H1 (cell line): Measurements from ENCODE around the gene ACVR2A. TPM values are rescaled to one million over a fixed set of nuclear protein-coding genes. Genes with fewer than 3 reads are reported as not detected.

Source experiments
- CTCF ChIA-PET: fragments of 300-600 bp; sonication (Branson Sonifier 250); formaldehyde crosslinking; loops from one replicate; lab custom pipeline; 2021; ENCODE audit not compliant: partially characterized antibody; lab: Charles Lee
- POLR2A ChIA-PET: fragments of 300-600 bp; sonication (Branson Sonifier 250); formaldehyde crosslinking; loops from one replicate; lab custom pipeline; 2021; ENCODE audit warnings: inconsistent platforms; ENCODE audit not compliant: partially characterized antibody; lab: Charles Lee
- DNase-seq, 2 experiments: peaks; one replicate each; pipeline versions ENCODE4 v3.0.0 to v3.0.0-alpha.2; 2010 to 2022; ENCODE audit warnings: low spot score in 2 of 2, low read depth in 1 of 2, mixed read lengths in 1 of 2
- FAIRE-seq: peaks from 2 replicates; lab custom pipeline; 2011; peaks lifted over from hg19 to GRCh38; lab: Jason Lieb, UNC
- H2AFZ ChIP-seq: 2 replicates; pipeline ENCODE4 v1.8.1; 2012; ENCODE audit warnings: low read length, inconsistent platforms
- H2AK5ac ChIP-seq: 2 replicates; pipeline ENCODE4 v1.6.1; 2013; ENCODE audit warnings: low read depth, low read length
- H2BK120ac ChIP-seq: replicated peaks from 2 replicates; pipeline ENCODE3; 2013; ENCODE audit warnings: low read depth, low read length, inconsistent platforms
- H2BK12ac ChIP-seq: 2 replicates; pipeline ENCODE4 v1.6.1; 2013; ENCODE audit warnings: low read depth, low read length
- H2BK15ac ChIP-seq: 2 replicates; pipeline ENCODE4 v1.6.1; 2013; ENCODE audit warnings: low read length
- H2BK20ac ChIP-seq: 2 replicates; pipeline ENCODE4 v1.6.1; 2013; ENCODE audit warnings: low read length
- H2BK5ac ChIP-seq: 2 replicates; pipeline ENCODE4 v1.6.1; 2013; ENCODE audit warnings: low read depth, low read length
- H3K14ac ChIP-seq: 2 replicates; pipeline ENCODE4 v1.6.1; 2013; ENCODE audit warnings: inconsistent platforms; ENCODE audit not compliant: insufficient read length
- H3K18ac ChIP-seq: 2 replicates; pipeline ENCODE4 v1.6.1; 2013; ENCODE audit warnings: low read length; ENCODE audit errors: extremely low read depth
- H3K23ac ChIP-seq: 2 replicates; pipeline ENCODE4 v1.6.1; 2013; ENCODE audit warnings: inconsistent platforms; ENCODE audit not compliant: insufficient read length
- H3K23me2 ChIP-seq: 2 replicates; pipeline ENCODE4 v1.6.1; 2013; ENCODE audit warnings: low read depth, low read length
- H3K27ac ChIP-seq: 2 replicates; pipeline ENCODE4 v1.6.1; 2011; ENCODE audit warnings: low read depth, low read length, inconsistent platforms
- H3K27me3 ChIP-seq, 4 experiments: replicated peaks in 1 of 4; 1 replicate in 1 of 4; 2 replicates in 3 of 4; pipeline versions ENCODE4 v1.6.1 to v1.8.1; 2011 to 2013; ENCODE audit warnings: low read length in 3 of 4, mild to moderate bottlenecking in 3 of 4, inconsistent platforms in 2 of 4, mixed read lengths in 2 of 4, moderate library complexity in 1 of 4; ENCODE audit not compliant: control insufficient read depth in 3 of 4, insufficient read depth in 3 of 4; ENCODE audit errors: extremely low read depth in 1 of 4
- H3K36me3 ChIP-seq, 4 experiments: 2 replicates each; pipeline versions ENCODE4 v1.6.1 to v1.8.1; 2011 to 2013; ENCODE audit warnings: mild to moderate bottlenecking in 4 of 4, low read length in 3 of 4, moderate library complexity in 2 of 4, control low read depth in 1 of 4, inconsistent platforms in 1 of 4; ENCODE audit not compliant: insufficient read depth in 4 of 4, control insufficient read depth in 2 of 4
- H3K4ac ChIP-seq: replicated peaks from 2 replicates; pipeline ENCODE3; 2013; ENCODE audit warnings: low read length, low read depth, mixed read lengths, inconsistent platforms; ENCODE audit not compliant: insufficient read length
- H3K4me1 ChIP-seq, 4 experiments: replicated peaks in 1 of 4; 1 replicate in 1 of 4; 2 replicates in 3 of 4; pipeline versions ENCODE4 v1.6.1 to v1.8.1; 2011 to 2013; ENCODE audit warnings: low read length in 3 of 4, inconsistent platforms in 2 of 4, mixed read lengths in 1 of 4; ENCODE audit not compliant: insufficient read depth in 4 of 4, control insufficient read depth in 3 of 4
- H3K4me2 ChIP-seq, 2 experiments: 2 replicates each; pipeline versions ENCODE4 v1.6.1 to v1.8.1; 2011 to 2013; ENCODE audit warnings: low read depth in 2 of 2, low read length in 2 of 2, control low read depth in 1 of 2, inconsistent platforms in 1 of 2, mild to moderate bottlenecking in 1 of 2; ENCODE audit not compliant: insufficient read depth in 1 of 2
- H3K4me3 ChIP-seq, 4 experiments: fragments of 200-600, 300-600 bp in 1 of 4; sonication (generic), shearing (Covaris generic), sonication (Bioruptor Twin) in 1 of 4; 2 replicates each; pipeline versions ENCODE4 v1.5.1 to v1.8.1; 2011 to 2016; ENCODE audit warnings: low read length in 4 of 4, low read depth in 3 of 4, control low read depth in 2 of 4, inconsistent platforms in 2 of 4, mild to moderate bottlenecking in 2 of 4, mixed read lengths in 1 of 4, moderate library complexity in 1 of 4; ENCODE audit not compliant: insufficient read depth in 2 of 4; ENCODE audit errors: extremely low read depth in 1 of 4
- H3K56ac ChIP-seq: replicated peaks from 2 replicates; pipeline ENCODE3; 2013; ENCODE audit warnings: low read depth, mild to moderate bottlenecking, mixed read lengths, low read length, inconsistent platforms; ENCODE audit not compliant: insufficient read length
- H3K79me1 ChIP-seq: 2 replicates; pipeline ENCODE4 v1.6.1; 2013; ENCODE audit warnings: low read depth, low read length, control low read depth
- H3K79me2 ChIP-seq, 2 experiments: 2 replicates each; pipeline versions ENCODE4 v1.6.1 to v1.8.1; 2012 to 2013; ENCODE audit warnings: low read length in 2 of 2, mild to moderate bottlenecking in 2 of 2, inconsistent platforms in 1 of 2; ENCODE audit not compliant: insufficient read depth in 2 of 2, control insufficient read depth in 1 of 2
- H3K9ac ChIP-seq, 4 experiments: replicated peaks in 1 of 4; 1 replicate in 1 of 4; 2 replicates in 3 of 4; pipeline versions ENCODE4 v1.6.1 to v1.8.1; 2011 to 2013; ENCODE audit warnings: low read depth in 3 of 4, low read length in 3 of 4, control low read depth in 2 of 4, mild to moderate bottlenecking in 2 of 4, moderate library complexity in 2 of 4, inconsistent platforms in 1 of 4; ENCODE audit errors: extremely low read depth in 1 of 4
- H3K9me3 ChIP-seq, 2 experiments: 2 replicates each; pipeline versions ENCODE4 v1.6.1 to v1.8.1; 2012 to 2013; ENCODE audit warnings: mild to moderate bottlenecking in 2 of 2, moderate library complexity in 2 of 2, control low read depth in 1 of 2, inconsistent platforms in 1 of 2, low read depth in 1 of 2, low read length in 1 of 2, mixed read lengths in 1 of 2; ENCODE audit not compliant: insufficient read depth in 2 of 2
- H4K20me1 ChIP-seq, 2 experiments: replicated peaks in 1 of 2; 2 replicates each; pipeline versions ENCODE3 to v1.8.1; 2011 to 2013; ENCODE audit warnings: inconsistent platforms in 2 of 2, low read length in 2 of 2, mild to moderate bottlenecking in 1 of 2; ENCODE audit not compliant: insufficient read depth in 2 of 2, control insufficient read depth in 1 of 2
- H4K5ac ChIP-seq: 2 replicates; pipeline ENCODE4 v1.6.1; 2013; ENCODE audit warnings: low read length, low read depth, mixed read lengths, inconsistent platforms; ENCODE audit not compliant: insufficient read length
- H4K8ac ChIP-seq: 2 replicates; pipeline ENCODE4 v1.8.0; 2013; ENCODE audit warnings: mild to moderate bottlenecking, moderate library complexity, low read length, inconsistent platforms; ENCODE audit not compliant: insufficient read depth; ENCODE audit errors: extremely low read depth
- H4K91ac ChIP-seq: replicated peaks from 2 replicates; pipeline ENCODE3; 2013; ENCODE audit warnings: low read length, mixed read lengths, inconsistent platforms; ENCODE audit not compliant: insufficient read length
- CREB1 ChIP-seq: IDR thresholded peaks from 2 replicates; pipeline ENCODE4 v1.6.1; 2012; ENCODE audit warnings: inconsistent platforms
- KDM4A ChIP-seq: IDR thresholded peaks from one replicate; pipeline ENCODE4 v1.7.1; 2012; ENCODE audit warnings: low read depth, mild to moderate bottlenecking, moderate library complexity, low read length, inconsistent platforms; ENCODE audit not compliant: severe bottlenecking
- NRF1 ChIP-seq: IDR thresholded peaks from 2 replicates; pipeline ENCODE4 v1.6.1; 2011; ENCODE audit warnings: mild to moderate bottlenecking, low read depth, low read length, improper control_type of control experiment
- POLR2AphosphoS5 ChIP-seq: IDR thresholded peaks from 2 replicates; pipeline ENCODE4 v1.6.1; 2011; ENCODE audit warnings: low read depth, low read length
- RAD21 ChIP-seq, 2 experiments: IDR thresholded peaks in 1 of 2; conservative IDR thresholded peaks in 1 of 2; 2 replicates each; pipeline ENCODE4 v1.6.1; 2011; ENCODE audit warnings: low read depth in 2 of 2, low read length in 2 of 2, improper control_type of control experiment in 1 of 2, inconsistent platforms in 1 of 2, mild to moderate bottlenecking in 1 of 2, moderate library complexity in 1 of 2
- RFX5 ChIP-seq: IDR thresholded peaks from 2 replicates; pipeline ENCODE4 v1.6.1; 2011; ENCODE audit warnings: low read depth, low read length, improper control_type of control experiment, borderline replicate concordance
- SAP30 ChIP-seq: fragments of 300-600 bp; sonication (generic); IDR thresholded peaks from 2 replicates; pipeline ENCODE4 v1.7.1; 2012; ENCODE audit warnings: low read length, moderate library complexity, mild to moderate bottlenecking, inconsistent platforms; ENCODE audit not compliant: insufficient read depth, insufficient replicate concordance
- SRF ChIP-seq: IDR thresholded peaks from 2 replicates; pipeline ENCODE4 v1.6.1; 2011; ENCODE audit warnings: mild to moderate bottlenecking, low read depth, low read length, moderate library complexity
- WGBS, 2 experiments: shearing (Covaris generic) in 1 of 2; methylation state at CpG; one replicate each; pipeline versions ENCODE4 v1.1.6 to v1.1.7; 2013 to 2015; ENCODE audit warnings: low lambda C conversion rate in 2 of 2, mixed read lengths in 2 of 2, inconsistent platforms in 1 of 2, low coverage in 1 of 2, missing lambda C conversion rate in 1 of 2; ENCODE audit not compliant: insufficient replicate concordance in 2 of 2, insufficient coverage in 1 of 2, insufficient read length in 1 of 2; ENCODE audit errors: extremely low coverage in 1 of 2, missing lambda C conversion rate in 1 of 2; 5-methylcytosine and 5-hydroxymethylcytosine counted together
- polyA plus RNA-seq, 7 experiments: library from polyadenylated mRNA; depleted of rRNA in 3 of 7; stranded (reverse) in 5 of 7; unstranded in 2 of 7; fragments of >200 nt in 5 of 7; fragments of 200-250 nt in 2 of 7; gene quantifications; 1 replicate in 5 of 7; 2 replicates in 1 of 7; 4 replicates in 1 of 7; pipeline versions ENCODE4 v1.2.1 to v1.2.3, GENCODE V29; 2011 to 2013; ENCODE audit warnings: missing spikeins in 2 of 7, mixed read lengths in 2 of 7
- total RNA-seq: library from RNA; stranded (reverse); fragmentation: NEBNext Ultra II Directional; extraction: Animal tissue kit (Norgen Biotek cat#: 25700); gene quantifications from 2 replicates; pipeline ENCODE4 v1.2.1, GENCODE V29; 2021
- TF ChIP-seq, protein P1 (sequence below), 3 experiments: IDR thresholded peaks; 1 replicate in 2 of 3; 2 replicates in 1 of 3; pipeline versions ENCODE4 v1.5.1 to v1.6.1; 2011; ENCODE audit warnings: low read length in 3 of 3, mild to moderate bottlenecking in 3 of 3, inconsistent platforms in 2 of 3, low read depth in 1 of 3, moderate library complexity in 1 of 3; ENCODE audit not compliant: insufficient read depth in 1 of 3; ENCODE audit errors: control extremely low read depth in 1 of 3
- TF ChIP-seq, protein P2 (sequence below): IDR thresholded peaks from 2 replicates; pipeline ENCODE4 v1.6.1; 2011; ENCODE audit warnings: low read length, improper control_type of control experiment

Gene ACVR2A
- total and polyA plus RNA-seq, 2 of the 8 experiments (the other 6 are each of a cell fraction or from before 2014, with no cell fraction given), result 3.4 to 18.1 TPM

DNA sequence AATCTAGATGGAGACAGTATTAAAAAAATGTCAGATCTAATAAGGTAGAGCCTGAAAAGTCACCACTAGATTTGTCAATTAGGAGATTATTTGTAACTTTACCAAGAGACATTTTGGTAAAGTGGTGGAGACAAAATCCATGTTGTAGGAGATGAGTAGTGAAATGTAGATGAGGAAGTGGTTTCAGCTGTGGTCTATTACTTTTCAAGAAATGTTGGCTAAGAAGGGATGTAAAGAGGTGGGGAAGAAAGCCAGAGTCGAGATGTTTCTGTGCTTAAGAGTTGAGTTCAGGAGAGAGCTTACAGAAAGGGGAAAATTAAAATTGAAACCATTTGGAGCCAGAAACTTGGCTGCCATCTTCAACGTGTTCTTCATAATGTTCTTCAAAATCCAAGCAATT lies 22.2 kb downstream of the ACVR2A start:
- WGBS, 2 experiments, result 87% methylated on average over 2 of the region's 2 CpGs; no CpG with 5 or more reads in 1 of the 2 experiments
- H3K27me3 ChIP-seq, result no peaks in the 10 kb centered on the region
- H4K5ac ChIP-seq, result no peak overlapping the region
- ChIA-PET POLR2A (no interaction called here), CTCF (interaction anchor here (0.6 kb wide), 1 partner anchor 431 kb away, joined by 3 read pairs; no protein-coding TSS in a partner anchor)
- H2AK5ac ChIP-seq, result no peak overlapping the region
- DNase-seq (no peak), FAIRE-seq (no peak)
- H3K9ac ChIP-seq, result no peak overlapping the region
- no peak overlapping the region for H3K56ac ChIP-seq
- no peak overlapping the region for H3K4ac ChIP-seq
- H3K4me2 ChIP-seq, result no peak overlapping the region
- H3K79me2 ChIP-seq, result peaks cover 7 to 99% of the 10 kb centered on the region in 2 experiments
- H2BK15ac ChIP-seq, result no peak overlapping the region
- H4K8ac ChIP-seq, result no peak overlapping the region
- H3K36me3 ChIP-seq, result no peaks in the 10 kb centered on the region
- no peak overlapping the region for H2AFZ ChIP-seq
- H3K14ac ChIP-seq, result no peak overlapping the region
- no peak overlapping the region for H3K27ac ChIP-seq
- H3K23me2 ChIP-seq, result peaks cover 2% of the 10 kb centered on the region; the same call in 1 of the 2 replicates
- H3K79me1 ChIP-seq, result peaks cover 3% of the 10 kb centered on the region; the same call in 1 of the 2 replicates
- peaks cover 0 to 2% of the 10 kb centered on the region in 2 experiments for H4K20me1 ChIP-seq
- no peak overlapping the region for H2BK12ac ChIP-seq
- H2BK20ac ChIP-seq, result no peak overlapping the region
- H3K4me3 ChIP-seq, result no peak overlapping the region
- peaks cover 0 to 7% (median 6%) of the 10 kb centered on the region in 4 experiments; a peak in 4 of 7 replicates for H3K4me1 ChIP-seq
- H3K9me3 ChIP-seq, result no peaks in the 10 kb centered on the region
- H2BK120ac ChIP-seq, result no peak overlapping the region
- no peak overlapping the region for H4K91ac ChIP-seq
- H3K23ac ChIP-seq, result no peak overlapping the region
- no peak overlapping the region for H2BK5ac ChIP-seq
- H3K18ac ChIP-seq, result no peak overlapping the region
- TF ChIP-seq SRF, result no peak
- TF ChIP-seq, protein P1, sequence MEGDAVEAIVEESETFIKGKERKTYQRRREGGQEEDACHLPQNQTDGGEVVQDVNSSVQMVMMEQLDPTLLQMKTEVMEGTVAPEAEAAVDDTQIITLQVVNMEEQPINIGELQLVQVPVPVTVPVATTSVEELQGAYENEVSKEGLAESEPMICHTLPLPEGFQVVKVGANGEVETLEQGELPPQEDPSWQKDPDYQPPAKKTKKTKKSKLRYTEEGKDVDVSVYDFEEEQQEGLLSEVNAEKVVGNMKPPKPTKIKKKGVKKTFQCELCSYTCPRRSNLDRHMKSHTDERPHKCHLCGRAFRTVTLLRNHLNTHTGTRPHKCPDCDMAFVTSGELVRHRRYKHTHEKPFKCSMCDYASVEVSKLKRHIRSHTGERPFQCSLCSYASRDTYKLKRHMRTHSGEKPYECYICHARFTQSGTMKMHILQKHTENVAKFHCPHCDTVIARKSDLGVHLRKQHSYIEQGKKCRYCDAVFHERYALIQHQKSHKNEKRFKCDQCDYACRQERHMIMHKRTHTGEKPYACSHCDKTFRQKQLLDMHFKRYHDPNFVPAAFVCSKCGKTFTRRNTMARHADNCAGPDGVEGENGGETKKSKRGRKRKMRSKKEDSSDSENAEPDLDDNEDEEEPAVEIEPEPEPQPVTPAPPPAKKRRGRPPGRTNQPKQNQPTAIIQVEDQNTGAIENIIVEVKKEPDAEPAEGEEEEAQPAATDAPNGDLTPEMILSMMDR (IDR thresholded peaks at IDR 0.05; ENCODE audit: control extremely low read depth in 1 of 3, insufficient read depth in 1 of 3, low read depth in 1 of 3, low read length in 3 of 3), result no peak
- TF ChIP-seq, protein P2, sequence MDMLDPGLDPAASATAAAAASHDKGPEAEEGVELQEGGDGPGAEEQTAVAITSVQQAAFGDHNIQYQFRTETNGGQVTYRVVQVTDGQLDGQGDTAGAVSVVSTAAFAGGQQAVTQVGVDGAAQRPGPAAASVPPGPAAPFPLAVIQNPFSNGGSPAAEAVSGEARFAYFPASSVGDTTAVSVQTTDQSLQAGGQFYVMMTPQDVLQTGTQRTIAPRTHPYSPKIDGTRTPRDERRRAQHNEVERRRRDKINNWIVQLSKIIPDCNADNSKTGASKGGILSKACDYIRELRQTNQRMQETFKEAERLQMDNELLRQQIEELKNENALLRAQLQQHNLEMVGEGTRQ, result no peak
- TF ChIP-seq RAD21 (IDR thresholded peaks at IDR 0.05 in 1 of 2, conservative IDR thresholded peaks at IDR 0.05 in 1 of 2; ENCODE audit: low read depth in 2 of 2, low read length in 2 of 2), result no peak
- no peak for TF ChIP-seq SAP30
- TF ChIP-seq CREB1, result no peak
- no peak for TF ChIP-seq KDM4A
- TF ChIP-seq POLR2AphosphoS5, result no peak
- TF ChIP-seq RFX5, result no peak
- no peak for TF ChIP-seq NRF1
